GM19438 (cell line): Measurements from ENCODE around the gene IL37.
"Not testable (repeated sequence)": the region's sequence is repeated elsewhere in the genome, so short reads cannot be mapped to it uniquely, and the experiment has no call there.

Source experiments
- ATAC-seq: cut with Tn5 transposase; IDR thresholded peaks from one replicate; pipeline ENCODE4 v1.9.1; 2021; ENCODE audit warnings: low read depth; ENCODE audit not compliant: unreplicated experiment

IL37 gene

DNA sequence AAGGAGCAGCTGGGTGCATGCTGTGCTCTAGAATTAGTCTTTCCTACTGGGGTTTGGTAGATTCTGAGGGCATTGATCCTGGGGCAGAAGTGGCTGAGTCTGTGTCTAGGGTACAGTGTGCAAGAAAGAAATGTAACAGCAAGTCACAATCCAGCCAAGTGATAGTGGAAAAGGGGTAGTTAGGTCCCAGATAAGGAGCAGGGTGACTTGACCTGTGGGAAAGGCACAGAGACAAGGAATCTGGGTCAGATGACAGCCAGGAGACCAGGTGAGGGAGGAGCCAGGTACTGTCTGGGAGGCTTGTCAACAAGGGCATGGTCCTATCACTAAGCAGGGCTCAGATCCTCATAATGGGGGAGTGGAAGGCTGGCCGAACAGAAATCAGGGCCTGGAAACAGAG, 8.1 kb downstream of the IL37 start:
- ATAC-seq, result no peak

DNA sequence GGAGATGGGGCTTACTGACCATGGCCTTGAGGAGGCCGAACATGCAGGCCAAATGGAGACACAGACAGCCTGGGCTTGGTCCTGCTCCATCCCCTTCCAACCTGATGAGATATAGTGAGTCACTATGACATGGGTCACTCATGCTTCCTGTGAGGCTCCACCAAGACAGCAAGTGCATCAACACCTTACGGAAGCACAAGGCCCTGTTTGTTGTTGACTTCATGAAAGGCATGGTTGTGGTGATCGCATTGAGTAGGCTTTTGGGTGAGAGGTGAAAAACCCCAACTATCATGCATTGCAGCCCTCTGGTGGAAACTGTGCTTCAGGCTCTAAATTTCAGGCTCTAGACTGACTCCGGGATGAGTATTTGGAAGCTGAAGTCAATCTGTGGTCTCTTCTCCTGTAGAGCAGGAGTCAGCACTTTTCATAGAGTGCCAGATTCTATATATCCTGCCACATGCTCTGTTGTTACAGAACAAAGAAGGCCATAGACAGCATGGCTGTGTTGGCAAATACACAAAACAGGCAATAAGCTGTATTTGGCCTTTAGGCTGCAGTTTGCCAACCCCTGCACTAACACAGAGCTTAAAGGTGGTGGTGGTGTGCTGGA, 10.1 kb downstream of the IL37 start:
- no peak for ATAC-seq

DNA sequence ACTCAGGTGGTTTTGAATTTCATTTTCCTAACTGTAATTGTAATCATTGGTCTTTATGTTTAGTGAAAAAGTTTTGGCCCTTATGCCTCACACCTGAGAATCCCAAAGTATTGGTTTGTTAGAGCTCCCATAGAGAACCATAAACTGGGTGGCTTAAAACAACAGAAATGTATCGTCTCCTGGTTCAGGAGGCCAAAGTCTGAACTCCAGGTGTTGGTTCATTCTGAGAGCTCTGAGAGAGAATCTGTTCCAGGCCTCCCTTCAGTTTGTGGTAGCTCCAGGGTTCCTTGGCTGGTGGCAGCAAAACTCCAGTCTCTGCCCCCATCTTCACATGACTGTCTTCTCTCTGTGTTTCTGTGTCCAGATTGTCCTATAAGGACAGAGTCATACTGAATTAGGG, 11.0 kb downstream of the IL37 start:
- ATAC-seq, result no peak

DNA sequence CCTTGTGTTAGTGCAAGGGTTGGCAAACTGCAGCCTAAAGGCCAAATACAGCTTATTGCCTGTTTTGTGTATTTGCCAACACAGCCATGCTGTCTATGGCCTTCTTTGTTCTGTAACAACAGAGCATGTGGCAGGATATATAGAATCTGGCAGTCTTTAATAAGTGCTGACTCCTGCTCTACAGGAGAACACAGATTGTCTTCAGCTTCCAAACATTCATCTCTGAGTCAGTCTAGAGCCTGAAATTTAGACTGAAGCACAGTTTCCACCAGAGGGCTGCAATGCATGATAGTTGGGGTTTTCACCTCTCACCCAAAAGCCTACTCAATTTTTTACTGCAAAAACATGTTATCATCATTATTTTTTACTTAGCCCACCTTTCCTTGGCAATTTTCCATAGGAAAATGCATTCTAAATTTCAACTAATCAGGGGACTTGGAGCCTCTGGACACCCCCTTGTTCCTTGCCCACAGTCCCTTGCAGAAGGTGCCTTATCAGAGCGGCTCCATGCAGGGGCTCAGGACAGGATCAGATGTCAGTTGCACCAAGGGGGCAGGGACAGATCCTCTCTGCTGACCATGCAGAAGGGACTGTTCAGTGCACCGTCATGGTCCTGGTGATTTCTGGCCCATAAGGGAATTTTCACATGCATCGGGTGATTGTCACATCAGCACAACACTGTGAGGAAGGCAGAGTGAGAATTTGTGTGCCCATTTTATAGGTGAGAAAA, 12.4 kb downstream of the IL37 start:
- no peak for ATAC-seq

DNA sequence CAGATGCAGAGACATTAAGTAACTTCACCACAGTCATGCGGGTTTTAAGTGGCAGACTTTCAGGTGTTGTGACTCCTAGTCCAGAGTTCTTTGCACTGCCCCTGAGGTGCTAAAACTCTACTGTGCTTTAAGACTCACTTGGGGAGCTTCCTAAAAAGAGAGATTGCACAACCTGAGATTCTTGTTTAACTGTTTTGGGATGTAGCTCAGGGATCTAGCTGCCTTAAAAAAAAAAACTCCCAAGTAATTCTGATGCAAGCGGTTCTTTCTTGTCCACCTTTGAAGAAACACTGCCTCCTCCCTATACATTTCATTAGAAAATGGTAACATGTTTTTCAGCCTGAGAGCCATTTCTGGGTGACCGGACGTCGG, 13.0 kb downstream of the IL37 start:
- ATAC-seq, result no peak

DNA sequence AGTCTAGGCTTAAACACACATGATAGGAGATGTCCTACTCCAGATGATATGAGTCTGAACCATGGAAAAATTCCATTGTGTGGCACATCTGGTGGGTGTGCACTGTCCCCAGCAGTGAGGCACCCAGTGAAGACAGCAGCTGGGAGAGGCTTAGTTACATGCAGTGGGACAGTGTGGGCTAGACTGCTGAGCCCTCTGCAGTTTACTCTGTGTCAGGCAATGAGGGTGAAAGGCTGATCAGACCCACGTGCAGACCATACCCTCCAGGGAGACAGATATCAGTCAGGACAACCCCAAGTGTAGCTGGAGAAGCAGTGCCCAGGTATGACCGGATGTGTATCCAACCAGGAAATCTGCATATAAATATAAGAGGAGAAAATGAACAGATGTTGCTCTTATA, 13.4 kb downstream of the IL37 start:
- no peak for ATAC-seq

DNA sequence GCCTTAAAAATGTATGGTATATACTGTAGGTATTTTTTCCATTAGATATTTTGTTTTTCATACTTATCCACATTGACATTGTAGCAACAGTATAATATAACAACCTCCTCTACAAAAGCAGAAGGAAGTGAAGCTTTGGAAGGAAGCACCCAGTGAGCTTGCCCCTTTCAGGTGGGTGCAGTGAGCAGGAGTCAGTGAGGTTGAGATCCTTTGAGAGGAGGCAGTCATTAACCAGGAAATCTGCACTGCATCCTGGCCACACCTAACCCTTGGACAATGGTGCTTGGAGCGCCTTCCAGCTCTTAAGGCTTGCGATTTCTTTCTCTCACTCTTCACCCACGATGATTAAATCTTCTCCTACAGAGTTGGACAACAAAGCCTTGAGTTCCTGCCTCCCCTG, 13.9 kb downstream of the IL37 start:
- ATAC-seq, result no peak

DNA sequence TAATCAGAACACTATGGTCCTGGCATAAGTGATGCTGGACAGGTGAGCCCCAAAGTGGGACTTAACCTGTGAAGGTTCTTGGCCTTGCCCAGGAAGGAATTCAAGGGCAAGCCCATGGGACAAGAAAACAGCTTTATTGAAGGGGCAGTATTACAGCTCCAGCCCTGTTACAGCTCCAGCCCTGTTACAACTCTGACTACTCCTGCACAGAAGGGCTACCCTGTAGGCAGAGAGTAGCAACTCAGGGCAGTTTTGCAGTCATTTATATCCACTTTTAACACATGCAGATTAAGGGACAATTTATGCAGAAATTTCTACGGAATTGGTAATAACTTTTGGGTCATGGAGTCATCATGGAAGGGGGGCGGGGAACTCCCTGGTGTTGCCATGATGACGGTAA, 15.7 kb downstream of the IL37 start:
- no peak for ATAC-seq

DNA sequence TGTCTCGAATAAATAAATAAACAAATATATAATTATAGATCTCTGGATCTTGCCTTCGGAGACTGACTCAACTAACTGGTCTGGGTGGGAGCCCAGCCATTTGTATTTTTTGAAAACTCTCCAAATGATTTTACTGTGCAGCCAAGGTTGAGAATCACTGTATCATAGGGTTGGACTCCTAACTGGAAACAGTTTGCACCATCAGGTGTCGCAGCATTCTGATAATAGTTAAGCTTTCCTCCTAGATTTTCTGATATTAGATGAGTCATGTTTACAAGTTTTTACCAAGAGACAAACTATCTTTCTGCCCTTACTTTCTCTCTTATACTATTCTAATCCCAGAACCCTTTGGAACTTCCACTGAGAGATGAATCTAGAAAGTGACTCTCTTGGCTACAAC, 16.8 kb downstream of the IL37 start:
- ATAC-seq, result no peak

DNA sequence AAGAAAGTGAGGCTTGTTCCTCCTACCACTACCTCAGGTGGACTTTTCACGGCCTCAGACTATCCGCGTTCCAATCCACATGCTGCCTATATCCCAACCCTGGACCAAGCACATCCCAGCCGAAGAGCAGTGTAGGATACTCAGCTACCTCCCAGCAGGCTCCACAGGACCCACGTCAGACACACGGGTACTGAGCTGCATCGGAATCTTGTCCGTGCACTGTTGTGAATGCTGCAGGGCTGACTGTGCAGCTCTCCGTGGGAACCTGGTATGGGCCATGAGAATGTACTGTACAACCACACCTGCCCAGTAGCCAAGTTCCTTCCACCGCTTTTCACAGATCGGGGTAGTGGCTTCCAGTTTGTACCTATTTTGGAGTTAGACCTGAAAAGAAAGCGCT, 22.3 kb downstream of the IL37 start:
- no peak for ATAC-seq

DNA sequence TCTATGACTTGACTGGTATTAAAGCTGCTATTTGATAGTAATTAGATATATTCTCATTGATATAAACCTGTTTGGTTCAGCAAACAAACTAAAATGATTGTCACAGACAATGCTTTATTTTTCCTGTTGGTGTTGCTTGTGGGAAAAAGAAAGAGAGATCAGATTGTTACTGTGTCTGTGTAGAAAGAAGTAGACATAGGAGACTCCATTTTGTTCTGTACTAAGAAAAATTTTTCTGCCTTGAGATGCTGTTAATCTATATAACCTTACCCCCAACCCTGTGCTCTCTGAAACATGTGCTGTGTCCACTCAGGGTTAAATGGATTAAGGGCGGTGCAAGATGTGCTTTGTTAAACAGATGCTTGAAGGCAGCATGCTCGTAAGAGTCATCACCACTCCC, 23.2 kb downstream of the IL37 start:
- ATAC-seq, result not testable (repeated sequence)

DNA sequence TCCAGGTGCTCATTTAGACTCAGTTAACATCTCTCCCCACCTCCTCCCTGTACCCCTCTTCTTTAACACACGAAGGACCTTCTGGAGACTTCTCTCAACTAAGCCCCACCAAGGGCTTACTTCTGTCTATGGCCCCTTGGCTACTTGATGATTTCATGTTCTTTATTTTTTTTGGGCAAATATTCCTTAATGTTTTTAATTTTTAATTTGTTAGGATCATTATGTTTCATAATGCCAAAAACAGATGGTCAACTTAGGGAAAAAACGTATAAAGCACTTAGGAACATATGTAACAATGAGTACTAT, 25.9 kb downstream of the IL37 start:
- no peak for ATAC-seq

DNA sequence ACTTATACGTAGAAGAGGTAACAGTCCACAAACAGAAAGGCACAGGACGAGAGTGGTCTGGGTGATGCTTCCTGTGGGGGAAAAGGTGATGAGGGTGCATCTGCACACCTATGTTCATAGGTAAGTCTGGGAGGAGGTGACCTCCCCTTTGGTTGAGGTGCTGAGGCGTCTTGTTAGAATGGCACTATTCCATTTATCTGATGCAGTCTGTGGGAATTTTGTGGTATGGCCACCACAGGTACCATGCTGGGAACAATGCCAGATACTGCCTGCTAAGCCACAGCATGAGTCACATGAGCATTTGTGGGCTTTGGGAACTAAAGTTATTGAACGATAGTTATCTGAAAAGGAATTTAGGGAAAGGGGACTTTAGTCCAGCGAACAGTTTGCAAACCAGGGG, 27.9 kb downstream of the IL37 start:
- no peak for ATAC-seq

DNA sequence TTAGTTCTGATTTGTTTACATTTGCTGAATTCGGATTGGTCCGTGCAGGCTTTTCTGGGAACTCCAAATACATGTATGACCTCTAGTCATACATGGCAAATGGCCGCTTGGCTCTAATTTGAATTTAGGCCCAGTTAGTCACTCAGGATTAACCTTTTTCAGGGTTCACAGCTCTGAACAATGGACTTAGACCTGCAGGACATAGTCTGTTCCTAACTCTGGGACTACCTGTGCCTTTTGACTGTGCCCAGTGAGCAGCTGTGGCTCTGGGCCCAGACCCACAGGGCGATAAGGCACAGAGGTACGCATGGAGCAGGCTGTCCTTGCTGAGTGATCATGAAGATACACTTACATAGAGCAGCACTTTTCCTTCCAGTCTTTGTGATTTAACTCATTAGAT, 28.5 kb downstream of the IL37 start:
- no peak for ATAC-seq

DNA sequence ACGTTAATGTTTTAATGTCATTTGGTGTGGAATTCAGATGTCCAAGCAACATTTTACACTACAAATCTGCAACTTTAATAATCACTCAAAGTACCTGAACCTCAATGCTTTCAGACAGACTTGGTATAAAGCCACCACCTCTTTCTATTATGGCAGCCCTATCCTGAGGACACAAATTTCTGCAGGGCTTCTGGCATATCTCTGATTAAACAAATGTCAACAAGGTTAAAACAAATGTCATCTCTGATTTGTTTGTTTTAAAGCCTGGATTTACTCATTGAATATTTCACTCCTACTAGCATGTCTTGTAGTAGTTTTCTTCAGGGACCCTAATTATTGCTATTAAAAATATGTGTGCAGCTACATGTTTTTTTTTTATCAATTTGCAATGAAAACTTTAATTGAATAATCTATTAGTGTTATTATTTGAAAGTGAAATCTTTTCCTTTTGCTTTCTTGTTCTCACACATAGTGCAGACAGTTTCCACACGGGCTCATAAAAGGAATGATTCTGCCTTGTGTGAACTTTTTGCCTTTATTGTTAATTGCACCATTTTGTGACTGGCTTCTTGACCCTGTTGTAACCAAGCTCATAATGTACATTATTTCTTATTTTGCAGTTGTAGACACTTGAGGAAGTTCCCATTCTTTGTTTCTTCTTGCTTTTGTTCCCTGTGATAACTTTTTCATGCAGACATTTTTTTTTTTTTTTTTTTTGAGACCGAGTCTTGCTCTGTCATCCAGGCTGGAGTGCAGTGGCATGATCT, 30.1 kb downstream of the IL37 start:
- ATAC-seq, result no peak

DNA sequence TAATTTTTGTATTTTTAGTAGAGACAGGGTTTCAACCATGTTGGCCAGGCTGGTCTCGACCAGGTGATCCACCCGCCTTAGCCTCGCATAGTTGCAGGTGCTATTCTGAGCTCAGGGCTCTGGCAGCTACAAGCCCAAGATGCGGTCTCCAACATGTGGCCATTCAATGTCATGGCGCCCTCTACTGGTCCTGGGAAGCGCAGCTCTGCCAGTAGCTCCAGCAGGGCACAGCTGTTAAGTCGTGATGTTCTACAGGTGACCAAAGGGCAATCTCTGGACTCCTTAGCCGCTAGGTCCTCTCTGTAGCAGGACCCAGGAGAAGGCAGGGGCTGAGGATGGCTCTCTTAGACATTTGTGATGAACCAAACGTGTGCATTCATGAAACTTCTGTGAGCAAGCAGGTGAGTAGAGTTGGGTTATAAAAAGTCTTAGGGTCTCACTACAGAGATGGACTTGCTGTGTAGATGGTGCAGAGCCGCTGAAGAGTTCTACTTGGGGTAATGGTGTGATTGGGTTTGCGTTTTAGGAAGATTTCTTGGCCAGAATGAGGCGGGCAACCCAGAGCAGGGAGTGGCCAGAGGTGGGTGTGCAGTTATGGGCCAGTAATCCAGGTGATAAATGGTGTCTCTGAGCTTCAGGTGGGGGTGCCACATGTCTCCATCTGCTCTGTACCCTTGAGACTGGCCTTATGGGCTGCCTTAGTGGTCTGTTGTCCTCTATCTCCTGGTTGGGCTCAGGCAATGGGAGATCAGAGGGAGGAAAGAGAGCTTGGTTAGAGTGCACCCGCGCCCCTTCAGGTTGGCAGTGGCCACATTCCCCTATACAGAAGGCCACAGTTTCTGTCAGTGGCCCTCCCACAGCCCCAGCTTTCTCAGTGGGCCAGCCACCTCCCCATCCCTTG, 31.0 kb downstream of the IL37 start:
- peak; percentile 91 for ATAC-seq

DNA sequence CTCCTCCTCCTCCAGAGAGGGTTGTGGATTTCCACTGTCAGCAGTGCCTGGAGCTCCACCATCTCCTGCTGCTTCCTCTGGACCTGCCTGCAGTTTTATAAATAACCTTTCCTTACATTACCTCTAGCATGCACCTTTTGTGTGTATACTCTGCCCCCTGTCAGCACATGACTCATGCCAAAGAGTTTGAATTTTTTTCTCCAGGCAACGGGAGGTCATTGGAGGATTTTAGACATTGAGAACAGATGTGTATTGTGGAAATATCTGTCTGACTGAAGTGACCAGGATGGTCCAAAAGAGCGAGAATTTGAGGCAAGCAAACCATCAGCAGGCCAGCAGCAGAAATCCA, 31.7 kb downstream of the IL37 start:
- ATAC-seq, result no peak

DNA sequence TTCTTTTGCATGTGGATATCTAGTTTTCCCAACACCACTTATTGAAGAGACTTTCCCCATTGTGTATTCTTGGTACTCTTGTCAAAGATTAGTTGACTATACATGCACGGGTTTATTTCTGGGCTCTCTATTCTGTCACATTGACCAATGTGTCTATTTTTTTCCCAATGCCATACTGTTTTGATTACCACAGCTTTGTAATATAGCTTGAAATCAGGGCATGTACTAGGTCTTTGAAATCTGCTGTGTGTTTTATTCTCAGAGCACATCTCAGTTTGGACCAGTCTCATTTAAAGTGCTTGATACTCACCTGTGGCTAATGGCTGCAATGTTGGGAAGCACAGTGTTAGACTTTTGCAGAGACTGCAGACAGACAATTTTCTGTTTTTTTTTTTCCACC, 34.0 kb downstream of the IL37 start:
- no peak for ATAC-seq

DNA sequence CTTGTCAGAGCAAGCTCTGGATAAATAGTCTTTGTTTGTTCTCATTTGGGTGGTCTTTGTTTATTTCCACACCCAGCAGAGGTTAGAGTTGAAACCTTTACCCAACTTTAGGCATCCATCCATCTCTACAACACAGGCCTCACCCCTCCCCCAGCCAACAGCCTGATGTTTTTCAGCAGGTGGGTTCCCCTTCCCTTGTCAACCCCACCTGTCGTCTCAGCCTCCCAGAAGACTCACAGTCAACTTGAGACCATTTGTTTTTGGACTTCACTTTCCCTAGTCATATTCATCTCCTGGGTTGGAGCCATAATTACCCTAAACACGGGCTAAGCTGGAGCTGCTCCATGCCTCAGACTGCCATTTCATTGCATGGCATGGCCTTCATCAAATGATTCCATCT, 35.1 kb downstream of the IL37 start:
- ATAC-seq, result no peak

DNA sequence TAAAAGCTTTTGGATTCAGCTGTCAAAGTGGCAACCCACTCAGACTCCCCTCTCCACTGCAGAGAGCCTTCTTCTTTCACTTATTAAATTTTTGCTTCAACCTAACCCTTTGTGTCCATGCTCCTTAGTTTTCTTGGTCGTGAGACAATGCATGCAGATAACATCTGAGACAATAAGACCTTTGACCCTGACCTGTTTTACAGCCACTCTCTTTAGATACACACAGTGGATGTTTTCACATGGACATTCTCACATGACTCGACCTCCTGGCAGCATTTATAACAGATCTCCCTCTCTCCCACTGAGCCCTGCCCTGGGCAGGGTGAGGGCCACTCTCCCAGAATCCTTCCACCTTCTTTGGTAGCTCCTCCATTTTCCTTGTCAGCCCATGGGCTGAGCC, 36.4 kb downstream of the IL37 start:
- ATAC-seq, result no peak

DNA sequence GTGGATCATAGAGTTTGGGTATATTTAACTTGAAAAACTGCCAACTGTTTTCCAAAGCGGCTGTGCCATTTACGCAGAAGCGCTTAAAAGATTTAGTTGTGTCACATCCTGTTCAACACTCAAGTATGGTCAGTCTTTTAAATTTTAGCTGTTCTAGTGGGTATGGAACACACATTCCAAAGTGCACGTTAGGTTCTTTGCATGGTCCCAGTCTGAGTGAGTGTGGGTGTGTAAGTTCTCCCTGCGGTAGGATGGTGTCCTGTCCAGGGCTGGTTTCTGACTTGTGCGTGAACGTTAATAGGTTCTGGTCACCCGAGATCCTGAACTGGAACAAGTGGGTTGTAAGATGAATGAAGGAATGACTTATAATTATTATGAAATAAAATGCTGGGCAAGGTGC, 38.5 kb downstream of the IL37 start:
- ATAC-seq, result no peak
